Spleen (tissue), 11 donors: ENCODE measurements around the gene APBB2. TPM values are rescaled to one million over a fixed set of nuclear protein-coding genes. Genes with fewer than 3 reads are reported as not detected.

Experiments
- DNase-seq: peaks from one replicate; pipeline ENCODE4 v3.0.0-alpha.2; 2020
- H3K27ac ChIP-seq, 8 donors: fragments of 200-600 bp; sonication (generic) in 7 of 8; 1 replicate in 4 of 8; 2 replicates in 4 of 8; pipeline versions ENCODE4 v1.5.0 to v1.8.0; 2016 to 2021; ENCODE audit warnings: inconsistent platforms in 4 of 8, mild to moderate bottlenecking in 4 of 8, moderate library complexity in 1 of 8
- H3K27me3 ChIP-seq, 7 donors: fragments of 200-600 bp; sonication (generic) in 6 of 7; replicated peaks in 1 of 7; 1 replicate in 4 of 7; 2 replicates in 3 of 7; pipeline versions ENCODE4 v1.5.0 to v1.8.0; 2016 to 2021; ENCODE audit warnings: inconsistent platforms in 3 of 7, mild to moderate bottlenecking in 1 of 7
- H3K36me3 ChIP-seq, 6 donors: fragments of 200-600 bp; sonication (generic) in 5 of 6; 1 replicate in 4 of 6; 2 replicates in 2 of 6; pipeline versions ENCODE4 v1.5.0 to v1.8.0; 2016 to 2021; ENCODE audit warnings: inconsistent platforms in 2 of 6
- H3K4me1 ChIP-seq, 6 donors: fragments of 200-600 bp; sonication (generic) in 5 of 6; 1 replicate in 3 of 6; 2 replicates in 3 of 6; pipeline versions ENCODE4 v1.5.0 to v1.8.0; 2016 to 2021; ENCODE audit warnings: inconsistent platforms in 3 of 6
- H3K4me3 ChIP-seq, 8 donors: fragments of 200-600 bp; sonication (generic) in 7 of 8; 1 replicate in 4 of 8; 2 replicates in 4 of 8; pipeline versions ENCODE4 v1.5.0 to v1.8.0; 2016 to 2021; ENCODE audit warnings: inconsistent platforms in 4 of 8, mild to moderate bottlenecking in 4 of 8, moderate library complexity in 2 of 8
- H3K9me3 ChIP-seq, 8 donors: fragments of 200-600 bp; sonication (generic) in 7 of 8; 1 replicate in 4 of 8; 2 replicates in 4 of 8; pipeline versions ENCODE4 v1.5.0 to v1.8.0; 2016 to 2021; ENCODE audit warnings: inconsistent platforms in 4 of 8
- POLR2A ChIP-seq, 3 donors: fragments of 450-650 bp; IDR thresholded peaks; one replicate each; pipeline ENCODE4 v1.5.1; 2017; ENCODE audit warnings: antibody characterized with exemption in 3 of 3, mild to moderate bottlenecking in 1 of 3
- POLR2AphosphoS5 ChIP-seq, 3 donors: sonication (generic); formaldehyde crosslinking; IDR thresholded peaks; one replicate each; pipeline ENCODE4 v1.5.1; 2017; ENCODE audit warnings: antibody characterized with exemption in 3 of 3
- WGBS, 5 donors: extraction: QIAGEN DNeasy Blood & Tissue Kit in 3 of 5; methylation state at CpG; one replicate each; pipeline versions ENCODE4 v1.1.5 to v1.1.7; 2013 to 2018; 5-methylcytosine and 5-hydroxymethylcytosine counted together
- intact Hi-C: fragments of 100-400 bp; cut with DNase I; formaldehyde crosslinking; loops from one replicate; pipeline ENCODE4 v1.15.0; 2023; ENCODE audit warnings: low total_unique reads
- polyA plus RNA-seq, 3 donors: library from polyadenylated mRNA; stranded (reverse); fragments of 200-250 nt; gene quantifications; one replicate each; pipeline ENCODE4 v1.2.1, GENCODE V29; 2013
- total RNA-seq, 7 donors: library from RNA; depleted of rRNA in 3 of 7; stranded (reverse); fragments of >200 nt in 3 of 7; fragmentation: NEBNext Ultra II Directional in 4 of 7; extraction: Animal tissue kit (Norgen Biotek cat#: 25700) in 4 of 7; gene quantifications; one replicate each; pipeline versions ENCODE4 v1.1.0 to v1.2.1, GENCODE V29; 2016 to 2021
- TF ChIP-seq, protein P1 (sequence below), 11 experiments: fragments of 200-600 bp in 7 of 11; fragments of 450-650 bp in 4 of 11; sonication (generic) in 4 of 11; IDR thresholded peaks in 8 of 11; conservative IDR thresholded peaks in 3 of 11; 1 replicate in 7 of 11; 2 replicates in 4 of 11; pipeline versions ENCODE4 v1.4.0 to v1.8.0; 2016 to 2021; ENCODE audit warnings: antibody characterized with exemption in 11 of 11, inconsistent platforms in 4 of 11, mild to moderate bottlenecking in 1 of 11
- donor health status: healthy with polysubstance abuse.
- donor health status: DM: no; HTN: no; CAD: no; lungs with moderate emphysema.
- donor health status: DM: no; HTN: no; CAD: no.
- donor health status: Bipolar disorder and iron deficiency.
- donor health status: healthy.
- donor health status: DM: no; HTN: no; CAD: no.
- donor health status: DM: yes; HTN: yes; CAD: no.

Gene APBB2
- total and polyA plus RNA-seq, 10 donors: 4.0 to 115 (median 76.7) TPM

DNA sequence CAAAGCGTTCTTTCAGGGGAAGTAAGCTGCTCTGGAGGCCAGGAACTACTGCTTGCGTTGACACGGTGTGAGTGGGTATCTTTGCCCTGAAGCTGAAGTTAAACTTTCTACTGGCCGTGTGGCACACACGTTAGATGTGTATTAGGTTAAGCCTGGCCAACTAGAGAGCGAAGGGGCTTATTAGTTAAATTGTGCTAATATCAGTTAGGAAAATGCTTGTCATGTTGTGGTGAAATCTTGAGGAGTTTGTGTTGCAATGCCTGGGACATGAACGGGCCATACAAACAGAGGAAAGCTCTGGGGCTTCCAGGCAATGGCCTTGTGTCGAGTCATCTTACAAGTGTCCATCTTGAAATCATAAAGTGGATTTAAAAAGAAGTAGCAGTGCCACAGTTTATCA lies 402.0 kb downstream of the APBB2 start:
- H3K27me3 ChIP-seq: no peaks in the 10 kb centered on the region
- H3K27ac ChIP-seq: peak overlapping the region in 7 of 8 donors; percentile 65 to 90 (median 84)
- peaks cover 0 to 14% (median 0%) of the 10 kb centered on the region in 6 donors for H3K4me1 ChIP-seq
- H3K4me3 ChIP-seq: peak overlapping the region in 1 of 8 donors; percentile 21
- H3K36me3 ChIP-seq: peaks cover 0 to 37% (median 0%) of the 10 kb centered on the region in 6 donors
- 49 to 82% (median 63%) methylated on average over 8 of the region's 8 CpGs for WGBS, 5 donors
- H3K9me3 ChIP-seq: no peaks in the 10 kb centered on the region
- intact Hi-C loops: no loop called here
- no peak for DNase-seq
- TF ChIP-seq POLR2A (IDR thresholded peaks at IDR 0.05): no peak
- peak in 1 of 3 donors; percentile 38 for TF ChIP-seq POLR2AphosphoS5 (IDR thresholded peaks at IDR 0.05)

DNA sequence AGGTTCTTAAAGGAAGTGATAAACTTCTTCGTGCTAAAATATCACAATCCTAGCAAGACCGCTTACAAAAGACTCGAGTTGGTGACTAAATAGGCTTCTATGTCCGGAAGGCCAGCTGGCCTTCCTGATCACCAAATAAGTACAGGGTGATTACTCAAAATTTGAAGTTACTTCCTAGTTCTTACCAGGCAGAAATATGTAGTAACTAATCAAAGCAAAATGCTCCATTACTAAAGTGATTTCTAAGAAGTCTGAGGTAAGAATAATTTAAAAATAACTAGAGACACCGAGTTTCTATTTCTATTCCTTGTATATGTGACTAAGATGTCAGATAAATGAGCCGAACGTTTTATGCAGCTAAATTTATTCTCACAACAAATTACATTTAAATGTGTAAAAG lies 402.4 kb downstream of the APBB2 start:
- H3K4me1 ChIP-seq: peaks cover 0 to 16% (median 0%) of the 10 kb centered on the region in 6 donors
- no peaks in the 10 kb centered on the region for H3K27me3 ChIP-seq
- H3K9me3 ChIP-seq: no peaks in the 10 kb centered on the region
- peak overlapping the region in 7 of 8 donors; percentile 62 to 90 (median 84) for H3K27ac ChIP-seq
- 43 to 73% (median 58%) methylated on average over 7 of the region's 7 CpGs for WGBS, 5 donors
- H3K4me3 ChIP-seq: peak overlapping the region in 1 of 8 donors; percentile 21
- TF ChIP-seq POLR2A (IDR thresholded peaks at IDR 0.05) (no peak), POLR2AphosphoS5 (IDR thresholded peaks at IDR 0.05) (no peak)
- TF ChIP-seq, protein P1, sequence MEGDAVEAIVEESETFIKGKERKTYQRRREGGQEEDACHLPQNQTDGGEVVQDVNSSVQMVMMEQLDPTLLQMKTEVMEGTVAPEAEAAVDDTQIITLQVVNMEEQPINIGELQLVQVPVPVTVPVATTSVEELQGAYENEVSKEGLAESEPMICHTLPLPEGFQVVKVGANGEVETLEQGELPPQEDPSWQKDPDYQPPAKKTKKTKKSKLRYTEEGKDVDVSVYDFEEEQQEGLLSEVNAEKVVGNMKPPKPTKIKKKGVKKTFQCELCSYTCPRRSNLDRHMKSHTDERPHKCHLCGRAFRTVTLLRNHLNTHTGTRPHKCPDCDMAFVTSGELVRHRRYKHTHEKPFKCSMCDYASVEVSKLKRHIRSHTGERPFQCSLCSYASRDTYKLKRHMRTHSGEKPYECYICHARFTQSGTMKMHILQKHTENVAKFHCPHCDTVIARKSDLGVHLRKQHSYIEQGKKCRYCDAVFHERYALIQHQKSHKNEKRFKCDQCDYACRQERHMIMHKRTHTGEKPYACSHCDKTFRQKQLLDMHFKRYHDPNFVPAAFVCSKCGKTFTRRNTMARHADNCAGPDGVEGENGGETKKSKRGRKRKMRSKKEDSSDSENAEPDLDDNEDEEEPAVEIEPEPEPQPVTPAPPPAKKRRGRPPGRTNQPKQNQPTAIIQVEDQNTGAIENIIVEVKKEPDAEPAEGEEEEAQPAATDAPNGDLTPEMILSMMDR (IDR thresholded peaks at IDR 0.05 in 8 of 11, conservative IDR thresholded peaks at IDR 0.05 in 3 of 11): no peak
- intact Hi-C loops: no loop called here
- no peak for DNase-seq
- peaks cover 0 to 33% (median 0%) of the 10 kb centered on the region in 6 donors for H3K36me3 ChIP-seq

DNA sequence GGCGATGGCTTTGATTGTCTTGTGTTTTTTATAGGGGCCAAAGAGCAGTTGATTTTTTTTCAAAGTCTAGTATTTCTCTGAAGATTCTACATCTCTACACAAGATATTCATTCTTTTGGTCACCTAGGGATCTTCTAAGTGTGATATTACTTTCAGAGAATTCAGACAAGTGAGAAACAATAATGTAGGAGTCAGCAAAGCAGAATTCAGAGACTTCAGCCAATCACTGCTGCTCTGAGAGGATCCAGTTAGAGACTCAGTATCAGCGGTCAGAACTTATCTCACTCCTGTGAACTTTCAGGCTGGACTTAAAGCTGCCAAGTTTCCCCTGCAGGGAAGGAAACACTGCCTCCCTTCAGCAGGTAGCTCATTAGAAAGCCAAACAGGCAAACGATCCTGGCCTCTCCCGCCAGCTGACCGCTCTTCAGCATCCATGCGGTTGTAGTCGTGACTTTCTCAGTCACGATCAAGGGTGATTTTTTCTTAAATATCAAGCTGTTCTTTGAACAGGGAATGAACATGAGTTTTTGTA lies 405.4 kb downstream of the APBB2 start:
- peaks cover 0 to 10% (median 0%) of the 10 kb centered on the region in 6 donors for H3K36me3 ChIP-seq
- WGBS, 5 donors: 87 to 94% (median 91%) methylated on average over 8 of the region's 8 CpGs
- no peaks in the 10 kb centered on the region for H3K9me3 ChIP-seq
- no peak overlapping the region for H3K4me3 ChIP-seq
- TF ChIP-seq POLR2AphosphoS5 (IDR thresholded peaks at IDR 0.05) (no peak), POLR2A (IDR thresholded peaks at IDR 0.05) (no peak)
- TF ChIP-seq, protein P1 (IDR thresholded peaks at IDR 0.05 in 8 of 11, conservative IDR thresholded peaks at IDR 0.05 in 3 of 11): no peak
- no peak for DNase-seq
- H3K27me3 ChIP-seq: no peaks in the 10 kb centered on the region
- peak overlapping the region in 3 of 8 donors; percentile 85 to 90 (median 89) for H3K27ac ChIP-seq
- peaks cover 0 to 21% (median 2%) of the 10 kb centered on the region in 6 donors for H3K4me1 ChIP-seq
- intact Hi-C loops: no loop called here

DNA sequence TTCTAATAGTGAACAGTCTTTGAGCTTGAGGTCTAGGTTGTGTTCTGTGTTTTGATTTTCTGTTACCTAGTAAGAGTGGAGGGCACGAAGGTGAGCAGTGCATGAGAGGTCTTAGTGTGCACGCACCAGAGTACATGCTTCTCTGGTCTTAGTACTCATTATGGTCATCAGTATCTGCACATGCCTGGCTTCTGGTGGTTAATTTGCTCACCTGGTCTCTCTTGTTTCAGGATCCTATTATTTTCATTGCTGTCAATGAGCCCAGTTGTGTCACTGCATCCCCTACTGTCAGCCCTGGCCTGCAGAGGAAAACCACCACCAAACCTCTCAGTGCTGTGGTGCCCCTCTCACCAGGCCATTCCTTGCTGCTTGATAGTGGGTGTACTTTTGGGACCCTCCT lies 409.7 kb downstream of the APBB2 start:
- Histone ChIP-seq H3K27me3 (no peaks in the 10 kb centered on the region), H3K9me3 (no peaks in the 10 kb centered on the region), H3K4me1 (peaks cover 0 to 31% (median 3%) of the 10 kb centered on the region in 6 donors), H3K4me3 (no peak overlapping the region), H3K36me3 (peaks cover 0 to 6% (median 0%) of the 10 kb centered on the region in 6 donors), H3K27ac (peak overlapping the region in 2 of 8 donors; percentile 89 to 90)
- intact Hi-C loops: no loop called here
- no peak for DNase-seq
- TF ChIP-seq POLR2AphosphoS5 (IDR thresholded peaks at IDR 0.05) (no peak), POLR2A (IDR thresholded peaks at IDR 0.05) (no peak)
- TF ChIP-seq, protein P1 (IDR thresholded peaks at IDR 0.05 in 8 of 11, conservative IDR thresholded peaks at IDR 0.05 in 3 of 11): no peak
- 88 to 100% (median 94%) methylated on average over 2 of the region's 2 CpGs for WGBS, 5 donors
